HCT116 (cell line): Measurements from ENCODE around the gene FOXO6. TPM values are rescaled to one million over a fixed set of nuclear protein-coding genes. Genes with fewer than 3 reads are reported as not detected.

Source experiments
- ATAC-seq: fragments of 200-7000 bp; cut with Tn5 transposase; 2 replicates; pipeline ENCODE4 v1.9.1; 2020; ENCODE audit warnings: mild to moderate bottlenecking, moderate library complexity
- BruUV-seq: library from RNA; stranded (reverse); fragments of 400-500 nt; replicated peaks from 2 replicates; lab custom pipeline; 2021; lab: Mats Ljungman, UMichigan
- CTCF ChIA-PET: fragments of 300-600 bp; sonication (Branson Sonifier 250); formaldehyde crosslinking; loops from one replicate; lab custom pipeline; 2021; ENCODE audit warnings: antibody characterized with exemption; lab: Charles Lee
- POLR2A ChIA-PET: fragments of 300-600, 350-600 bp; sonication (Branson Sonifier 250); formaldehyde crosslinking; loops from one replicate; lab custom pipeline; 2021; ENCODE audit warnings: antibody characterized with exemption; lab: Charles Lee
- RAD21 ChIA-PET, 2 experiments: fragments of 300-600 bp; sonication (Branson Sonifier 250); formaldehyde crosslinking; loops; one replicate each; lab custom pipeline; 2023; ENCODE audit warnings: low total read pairs in 2 of 2; ENCODE audit not compliant: uncharacterized antibody in 2 of 2, unreplicated experiment in 2 of 2, low non-redundant PET in 1 of 2; lab: Charles Lee
- DNase-seq: peaks from one replicate; pipeline ENCODE4 v3.0.0-alpha.2; 2010; ENCODE audit warnings: low read depth, low spot score
- H2AFZ ChIP-seq: fragments of 200-600 bp; shearing (Covaris generic), sonication (generic); 2 replicates; pipeline ENCODE4 v1.6.1; 2017; ENCODE audit warnings: low read depth, mixed run types, mixed read lengths, antibody characterized with exemption, low read length; ENCODE audit not compliant: poor library complexity, severe bottlenecking
- H3K27ac ChIP-seq: 2 replicates; pipeline ENCODE4 v1.5.1; 2012; ENCODE audit warnings: low read depth, low read length
- H3K27me3 ChIP-seq: fragments of 200-600 bp; sonication (generic); 2 replicates; pipeline ENCODE4 v1.6.1; 2016; ENCODE audit warnings: mixed run types, low read length, mixed read lengths; ENCODE audit not compliant: insufficient read depth
- H3K36me3 ChIP-seq, 2 experiments: fragments of 200-500 bp in 1 of 2; fragments of 200-600 bp in 1 of 2; sonication (Bioruptor generic) in 1 of 2; sonication (generic) in 1 of 2; 2 replicates each; pipeline versions ENCODE4 v1.5.1 to v1.6.1; 2014 to 2016; ENCODE audit warnings: low read length in 2 of 2, inconsistent platforms in 1 of 2, mixed read lengths in 1 of 2, mixed run types in 1 of 2; ENCODE audit not compliant: insufficient read depth in 2 of 2, control insufficient read depth in 1 of 2
- H3K4me1 ChIP-seq, 2 experiments: fragments of 200-600 bp in 1 of 2; sonication (generic) in 1 of 2; 2 replicates each; pipeline versions ENCODE4 v1.5.1 to v1.6.1; 2012 to 2017; ENCODE audit warnings: low read length in 2 of 2, inconsistent platforms in 1 of 2, mild to moderate bottlenecking in 1 of 2, mixed read lengths in 1 of 2, mixed run types in 1 of 2, moderate library complexity in 1 of 2; ENCODE audit not compliant: insufficient read depth in 2 of 2, control insufficient read depth in 1 of 2
- H3K4me2 ChIP-seq: fragments of 200-600 bp; sonication (generic); 2 replicates; pipeline ENCODE4 v1.6.1; 2017; ENCODE audit warnings: mixed run types, low read length, mixed read lengths
- H3K4me3 ChIP-seq, 2 experiments: fragments of 200-600 bp in 1 of 2; sonication (generic) in 1 of 2; replicated peaks in 1 of 2; 2 replicates each; pipeline ENCODE4 v1.5.1; 2011 to 2016; ENCODE audit warnings: low read length in 2 of 2, control low read depth in 1 of 2, low read depth in 1 of 2, mild to moderate bottlenecking in 1 of 2, mixed read lengths in 1 of 2, mixed run types in 1 of 2
- H3K79me2 ChIP-seq: fragments of 200-600 bp; sonication (generic); 2 replicates; pipeline ENCODE4 v1.6.1; 2017; ENCODE audit warnings: mild to moderate bottlenecking, mixed run types, low read length, moderate library complexity, mixed read lengths; ENCODE audit not compliant: insufficient read depth
- H3K9ac ChIP-seq: fragments of 200-600 bp; sonication (generic); 2 replicates; pipeline ENCODE4 v1.6.1; 2016; ENCODE audit warnings: low read length, mixed read lengths
- H3K9me2 ChIP-seq: fragments of 200-600 bp; sonication (generic), shearing (Covaris generic); 2 replicates; pipeline ENCODE4 v1.6.1; 2017; ENCODE audit warnings: mixed run types, mild to moderate bottlenecking, moderate library complexity; ENCODE audit not compliant: insufficient read depth
- H3K9me3 ChIP-seq, 2 experiments: fragments of 200-500 bp in 1 of 2; fragments of 200-600 bp in 1 of 2; sonication (Bioruptor generic) in 1 of 2; sonication (generic) in 1 of 2; 2 replicates each; pipeline ENCODE4 v1.6.1; 2014 to 2017; ENCODE audit warnings: low read length in 2 of 2, mixed read lengths in 2 of 2, inconsistent platforms in 1 of 2, low read depth in 1 of 2, mild to moderate bottlenecking in 1 of 2, mixed run types in 1 of 2, moderate library complexity in 1 of 2; ENCODE audit not compliant: control insufficient read depth in 1 of 2, insufficient read depth in 1 of 2
- H4K20me1 ChIP-seq: fragments of 200-600 bp; sonication (generic), shearing (Covaris generic); 2 replicates; pipeline ENCODE4 v1.6.1; 2017; ENCODE audit warnings: mixed run types, mild to moderate bottlenecking, moderate library complexity; ENCODE audit not compliant: insufficient read depth
- CBX3 ChIP-seq: IDR thresholded peaks from 2 replicates; pipeline ENCODE4 v1.6.1; 2012; ENCODE audit warnings: low read depth
- EGR1 ChIP-seq: IDR thresholded peaks from 2 replicates; pipeline ENCODE4 v1.6.1; 2012; ENCODE audit warnings: low read depth
- ELF1 ChIP-seq: IDR thresholded peaks from 2 replicates; pipeline ENCODE4 v1.6.1; 2012; ENCODE audit warnings: low read depth, borderline replicate concordance
- FOSL1 ChIP-seq: IDR thresholded peaks from 2 replicates; pipeline ENCODE4 v1.6.1; 2012; ENCODE audit warnings: low read depth
- JUND ChIP-seq: IDR thresholded peaks from 2 replicates; pipeline ENCODE4 v1.6.1; 2012
- SP1 ChIP-seq: IDR thresholded peaks from 2 replicates; pipeline ENCODE4 v1.6.1; 2012; ENCODE audit warnings: low read depth
- YY1 ChIP-seq: IDR thresholded peaks from 2 replicates; pipeline ENCODE4 v1.6.1; 2011; ENCODE audit warnings: low read length, low read depth, moderate library complexity, mild to moderate bottlenecking; ENCODE audit not compliant: insufficient replicate concordance; ENCODE audit errors: extremely low read depth
- ZBTB33 ChIP-seq: IDR thresholded peaks from 2 replicates; pipeline ENCODE4 v1.6.1; 2011; ENCODE audit warnings: mild to moderate bottlenecking, low read length, moderate library complexity; ENCODE audit not compliant: insufficient replicate concordance; ENCODE audit errors: extremely low read depth
- intact Hi-C: fragments of 100-400 bp; cut with micrococcal nuclease; formaldehyde crosslinking; loops from 2 replicates; pipeline ENCODE4 v1.10.0; 2022
- total RNA-seq: library from RNA; stranded (reverse); gene quantifications from one replicate; pipeline ENCODE4 v1.2.1, GENCODE V29; 2021; ENCODE audit not compliant: unreplicated experiment
- TF ChIP-seq, protein P1 (sequence below): IDR thresholded peaks from 2 replicates; pipeline ENCODE4 v1.6.1; 2012

Gene FOXO6
- total RNA-seq, 1 experiment from 2014 or later, result 7.0 TPM

DNA sequence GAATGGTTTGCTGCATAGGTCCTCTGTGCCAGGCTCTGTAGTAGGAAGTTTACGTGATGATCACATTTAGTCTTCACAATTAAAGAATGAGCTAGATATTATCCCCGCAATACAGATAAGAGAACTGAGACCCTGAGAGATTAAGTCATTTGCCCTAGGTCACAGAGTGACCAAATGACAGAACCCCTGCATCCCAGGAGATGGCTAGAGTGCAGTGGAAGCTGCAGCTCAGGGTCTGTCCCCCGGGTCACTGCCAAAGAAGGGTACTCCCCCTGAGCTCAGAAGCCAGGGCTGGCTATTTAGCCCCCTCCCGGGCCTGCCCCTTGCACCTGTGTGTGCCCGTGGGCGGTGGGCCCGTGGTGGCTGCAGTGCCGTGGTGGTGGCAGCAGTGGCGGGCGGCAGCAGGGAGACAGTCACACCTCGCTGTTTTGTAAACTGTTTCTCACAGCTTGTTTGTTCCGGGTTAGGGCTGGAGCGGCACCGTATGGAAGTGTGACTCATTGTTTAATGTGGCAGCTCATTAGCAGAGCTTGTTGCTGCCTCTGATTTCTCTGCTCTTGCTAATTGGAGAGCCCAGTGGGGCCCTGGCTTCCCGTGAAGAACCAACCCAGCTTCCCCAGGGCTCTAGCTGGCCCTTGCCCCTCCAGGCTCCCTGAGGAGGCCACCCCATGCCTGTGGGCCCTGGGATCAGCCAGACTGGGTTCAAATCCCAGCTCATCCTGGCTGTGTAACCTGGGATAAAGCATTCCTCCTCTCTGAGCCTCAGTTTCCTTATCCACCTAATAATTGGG, 19.3 kb upstream of the FOXO6 start:
- ChIA-PET CTCF (interaction anchor here (1.2 to 3.1 kb wide), 8 partner anchors 9 to 77 kb away, joined by 3 to 18 read pairs (median 5); partner anchors contain the start of gene FOXO6), POLR2A (interaction anchor here (0.7 to 1.6 kb wide), 5 partner anchors 8 to 19 kb away, joined by 3 to 4 read pairs (median 3); partner anchors contain the start of gene FOXO6)
- intact Hi-C loops, result loop anchor here (10.0 kb wide), 1 partner anchor 1423 kb away; the partner anchor contains the start of genes C1orf50 and P3H1

More for the DNA sequence above, 19.3 kb upstream of the FOXO6 start:
- Histone ChIP-seq H4K20me1 (no peaks in the 10 kb centered on the region), H3K4me3 (peak overlapping the region; percentile 19 to 44), H3K36me3 (no peaks in the 10 kb centered on the region), H3K9me2 (no peaks in the 10 kb centered on the region), H3K9ac (peak overlapping the region; percentile 45), H3K4me2 (peak overlapping the region; percentile 79), H3K27me3 (no peaks in the 10 kb centered on the region), H3K4me1 (peaks cover 15 to 24% of the 10 kb centered on the region in 2 experiments), H3K9me3 (peaks cover 0 to 4% of the 10 kb centered on the region in 2 experiments; a peak in 2 of 4 replicates), H2AFZ (peak overlapping the region; percentile 64), H3K27ac (peak overlapping the region; percentile 38; the same call in 1 of the 2 replicates), H3K79me2 (no peaks in the 10 kb centered on the region)
- peak; percentile 81 for ATAC-seq
- no TSS peak for BruUV-seq
- no peak for DNase-seq
- TF ChIP-seq ZBTB33 (no peak), JUND (peak; percentile 65), CBX3 (peak; percentile 56; the same call in 1 of the 2 replicates), EGR1 (peak; percentile 39; the same call in 1 of the 2 replicates), ELF1 (peak; percentile 33; the same call in 1 of the 2 replicates), FOSL1 (peak; percentile 57; the same call in 1 of the 2 replicates), SP1 (peak; percentile 23), YY1 (no peak)
- TF ChIP-seq, protein P1, sequence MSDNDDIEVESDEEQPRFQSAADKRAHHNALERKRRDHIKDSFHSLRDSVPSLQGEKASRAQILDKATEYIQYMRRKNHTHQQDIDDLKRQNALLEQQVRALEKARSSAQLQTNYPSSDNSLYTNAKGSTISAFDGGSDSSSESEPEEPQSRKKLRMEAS, result peak; percentile 39; the same call in 1 of the 2 replicates
- RAD21 ChIA-PET, result interaction anchor here in 1 of 2 experiments (0.7 kb wide), 1 partner anchor 73 kb away, joined by 3 read pairs; no protein-coding TSS in a partner anchor
